HCEC 1CT (cell line): ENCODE results near the gene SUPT4H1.

Source experiments
- DNase-seq: peaks from one replicate; pipeline ENCODE4 v3.0.0-alpha.2; 2017

SUPT4H1 gene

DNA sequence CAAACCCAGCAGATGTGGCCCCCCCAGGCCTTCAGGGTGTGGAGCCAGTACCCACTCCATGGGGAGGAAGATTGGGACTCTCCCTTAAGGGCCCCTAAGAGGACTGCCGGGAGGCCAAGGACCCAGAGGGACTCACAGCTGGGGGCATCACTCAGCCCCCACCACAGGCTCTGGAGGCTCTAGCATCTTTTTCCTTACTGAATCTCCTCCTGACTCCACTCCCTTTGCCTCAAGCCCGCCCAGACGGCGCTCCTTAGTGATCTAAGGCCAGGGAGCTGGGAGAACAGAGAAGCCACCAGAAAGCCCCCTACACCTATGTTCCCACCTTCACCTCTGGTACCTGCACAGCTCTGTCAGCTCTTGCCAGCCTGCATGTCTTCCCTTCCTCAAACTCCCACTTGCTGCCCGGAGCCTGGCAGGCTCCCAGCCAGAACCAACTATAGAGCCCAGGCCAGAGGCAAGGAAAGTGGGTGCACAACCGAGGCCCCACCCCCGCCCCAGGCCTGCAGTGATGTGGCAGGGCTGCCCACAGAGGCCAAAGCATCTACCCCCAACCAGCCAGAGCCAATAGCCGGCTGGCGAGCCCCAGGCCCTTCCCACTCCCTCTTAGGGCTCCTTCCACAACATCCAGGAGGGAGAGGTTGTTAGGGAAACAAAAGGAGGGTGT, 48.9 kb downstream of the SUPT4H1 start:
- DNase-seq: no peak

DNA sequence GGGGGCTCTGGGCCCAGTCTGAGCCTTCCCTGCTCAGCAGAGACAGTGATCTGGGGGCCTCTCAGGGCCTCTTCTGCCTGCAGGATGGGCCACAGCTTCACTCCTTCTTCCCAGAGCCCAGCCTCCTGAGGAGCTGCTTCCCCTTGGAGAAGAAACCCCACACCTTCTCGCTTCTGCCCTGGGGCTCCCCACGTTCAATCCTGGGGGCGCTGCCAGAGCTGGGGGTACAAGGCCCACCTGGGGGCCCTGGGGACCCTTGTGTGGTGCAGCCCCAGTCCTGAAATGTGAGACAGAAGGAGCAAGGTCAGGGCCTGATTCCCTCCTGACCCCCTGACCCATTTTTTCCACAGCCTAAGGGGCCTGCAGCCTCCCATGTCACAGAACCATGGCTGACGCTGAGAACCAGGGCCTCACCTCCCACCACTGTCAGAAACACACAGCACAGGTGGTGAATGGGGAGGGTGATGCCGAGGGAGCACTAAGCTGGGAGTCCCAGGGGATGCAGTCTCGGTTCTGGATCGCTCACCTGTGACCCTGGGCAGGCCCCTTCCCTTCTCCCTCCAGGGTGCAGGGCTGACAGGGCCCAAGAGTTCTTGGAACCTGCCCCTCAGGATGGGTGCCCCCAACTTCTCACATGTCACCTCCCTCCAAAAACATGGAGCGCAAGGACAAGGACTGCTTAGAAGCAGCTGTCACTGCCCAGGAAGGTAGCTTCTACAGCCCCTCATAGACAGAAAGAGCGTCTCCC, 49.7 kb downstream of the SUPT4H1 start:
- DNase-seq: no peak

DNA sequence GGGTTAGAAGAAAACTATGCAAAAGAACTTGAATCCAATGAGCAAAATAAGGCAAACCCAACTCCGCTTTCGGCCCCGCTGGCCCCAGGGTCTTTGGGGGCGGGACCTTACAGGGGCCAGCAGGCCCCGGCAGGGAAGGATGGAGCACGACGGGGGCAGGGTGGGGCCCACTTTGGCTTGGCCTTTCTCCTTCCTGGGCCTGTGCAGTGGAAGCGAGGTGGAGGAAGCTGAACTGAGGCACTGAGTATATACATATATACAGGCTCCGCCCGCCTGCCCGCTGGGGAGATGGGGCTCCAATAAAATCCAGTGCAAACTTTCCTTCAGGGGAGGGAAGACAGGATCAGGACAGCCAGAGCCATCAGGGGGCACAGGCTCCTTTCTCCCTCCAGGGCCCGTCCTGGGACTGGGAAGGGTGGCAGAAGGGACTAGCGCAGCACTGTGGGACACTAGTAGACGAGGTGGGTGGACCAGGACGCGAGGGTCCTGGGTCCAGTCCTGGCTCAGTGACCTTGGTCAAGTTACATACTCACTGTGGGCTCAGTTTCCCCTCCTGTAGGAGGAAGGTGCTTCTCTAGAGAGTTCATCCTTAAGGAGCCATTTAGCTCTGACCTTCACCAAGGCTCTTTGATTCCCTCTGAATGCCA, 50.4 kb downstream of the SUPT4H1 start:
- no peak for DNase-seq

DNA sequence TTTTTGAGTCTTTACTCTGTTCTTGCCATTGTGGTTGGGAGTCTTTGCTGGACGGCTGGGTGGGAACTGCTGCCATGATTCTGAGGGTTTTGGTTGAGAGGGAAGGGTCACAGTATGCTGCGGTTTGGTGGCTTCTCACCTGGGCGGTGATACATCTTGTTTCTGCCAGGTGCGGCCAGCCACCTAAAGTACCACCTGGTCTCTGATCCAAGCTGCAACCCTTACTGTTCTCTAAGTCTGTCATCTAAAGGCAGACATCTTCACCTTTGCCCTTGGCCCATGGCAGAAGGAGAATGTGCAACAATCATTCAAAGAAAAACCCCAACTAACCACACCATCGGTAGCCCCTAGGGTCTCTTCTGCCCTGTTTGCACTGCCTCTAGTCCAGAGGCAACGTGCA, 51.7 kb downstream of the SUPT4H1 start:
- no peak for DNase-seq
